ENCODE measurements around the gene ZNF423.

The ZNF423 gene

DNA sequence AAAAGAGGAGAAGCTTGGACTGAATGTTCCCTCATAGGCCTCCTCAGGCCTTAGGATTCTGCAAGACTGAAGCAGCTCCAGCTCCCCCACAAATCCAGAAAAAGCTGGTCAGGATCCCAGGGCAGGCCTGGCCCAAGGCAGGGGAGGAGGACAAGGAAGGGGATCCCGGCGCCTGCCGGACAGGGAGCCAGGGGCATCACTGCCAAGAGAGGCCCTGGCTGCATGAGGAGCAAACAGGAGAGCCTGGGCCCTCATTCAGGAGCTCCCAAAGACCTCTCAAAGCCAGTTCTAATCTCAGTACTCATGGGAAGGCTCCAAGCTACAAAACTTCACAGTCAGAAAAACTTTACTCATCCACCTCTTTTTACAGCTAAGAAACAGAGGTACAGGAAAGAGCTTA, 67.3 kb downstream of the ZNF423 start:
- DNase-seq (ENCODE audit: extremely low read depth in 1 of 2, low read depth in 1 of 2): no peak

DNA sequence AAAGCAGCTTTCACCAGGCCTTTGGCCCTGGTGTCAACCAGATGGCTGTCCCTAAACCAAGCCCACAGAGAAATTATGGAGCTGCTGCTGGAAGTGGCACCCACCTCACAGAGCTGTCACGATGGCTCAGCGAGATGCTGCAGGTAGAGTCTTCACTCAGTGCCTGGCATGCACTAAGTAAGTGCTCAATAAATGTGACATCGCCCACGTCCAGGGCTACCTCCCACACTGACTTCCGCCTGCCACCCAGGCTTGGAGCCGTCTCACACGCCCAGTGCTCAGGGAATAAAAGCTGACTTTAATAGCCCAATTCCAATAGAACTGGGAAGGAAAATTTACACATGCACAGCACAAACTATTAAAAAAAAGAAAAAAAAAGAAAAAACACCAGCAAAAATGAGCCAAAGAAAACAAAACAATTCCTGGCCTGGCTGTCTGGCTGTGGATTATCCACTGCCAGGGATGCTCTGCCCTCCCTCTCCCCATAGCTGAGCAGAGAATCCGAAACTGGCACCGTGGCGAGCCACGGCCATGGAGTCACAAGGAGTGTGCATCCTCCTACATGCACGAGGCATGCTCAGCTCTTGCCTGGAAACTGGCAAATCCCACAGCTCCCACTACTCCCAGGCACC, 68.9 kb downstream of the ZNF423 start:
- no peak for DNase-seq (ENCODE audit: extremely low read depth in 1 of 2, low read depth in 1 of 2)

DNA sequence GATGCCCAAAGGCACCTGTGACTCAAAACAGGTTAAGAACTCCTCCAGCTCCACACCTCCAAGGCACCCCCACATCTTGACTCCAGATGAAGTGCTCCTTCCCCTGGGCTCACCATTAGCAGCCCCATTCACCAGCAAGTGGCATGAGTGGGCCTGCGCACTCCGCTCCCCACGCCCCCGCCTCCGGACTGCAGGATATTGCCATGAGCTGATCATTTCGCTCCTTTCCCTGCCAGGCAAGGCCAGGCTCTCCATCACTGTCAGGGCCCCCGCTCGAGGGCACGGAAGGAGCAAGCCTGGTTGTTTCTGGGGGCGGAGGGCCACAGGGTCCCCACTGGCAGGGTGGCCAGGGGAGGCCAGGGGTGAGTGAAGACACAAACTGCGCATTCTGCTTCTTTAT, 69.9 kb downstream of the ZNF423 start:
- no peak for DNase-seq (ENCODE audit: extremely low read depth in 1 of 2, low read depth in 1 of 2)

DNA sequence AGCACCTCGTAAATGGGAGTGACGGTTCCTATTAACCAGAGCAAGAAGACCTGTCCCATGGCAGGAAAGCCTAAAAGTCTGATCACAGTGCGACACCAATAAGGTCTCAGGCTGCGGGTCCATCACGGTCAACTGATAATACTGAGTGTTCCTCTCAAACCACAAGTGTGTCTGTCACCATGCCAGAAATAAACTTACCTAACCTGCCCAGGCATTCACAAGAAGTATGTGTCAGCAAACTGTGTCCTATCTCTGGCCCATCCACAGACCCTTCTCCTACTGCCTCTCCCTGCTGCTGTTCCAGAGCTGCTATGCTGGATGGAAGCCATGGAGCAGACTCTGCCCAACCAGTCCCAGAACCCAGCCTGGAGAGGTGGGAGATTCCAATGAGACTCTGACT, 73.5 kb downstream of the ZNF423 start:
- no peak for DNase-seq (ENCODE audit: extremely low read depth in 1 of 2, low read depth in 1 of 2)

DNA sequence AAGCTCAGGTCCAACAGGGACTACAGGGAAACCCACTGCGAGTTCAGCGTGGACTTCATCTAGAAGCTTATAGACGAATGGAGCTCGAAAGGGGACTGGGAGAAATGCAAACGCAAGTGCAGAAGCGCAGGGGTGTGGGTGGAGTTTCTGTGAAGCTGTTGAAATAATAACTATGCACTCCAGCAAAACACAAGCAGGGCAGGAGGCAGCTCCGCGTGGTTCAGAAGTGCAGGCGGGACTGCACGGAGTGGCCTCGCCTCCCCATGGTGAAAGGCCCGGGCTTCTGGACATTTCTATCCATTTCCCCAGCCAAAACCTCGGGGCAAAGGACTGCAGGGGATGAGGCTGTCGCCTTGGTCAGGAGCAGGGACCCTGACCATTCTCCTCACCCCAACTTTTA, 74.5 kb downstream of the ZNF423 start:
- no peak for DNase-seq (ENCODE audit: extremely low read depth in 1 of 2, low read depth in 1 of 2)

DNA sequence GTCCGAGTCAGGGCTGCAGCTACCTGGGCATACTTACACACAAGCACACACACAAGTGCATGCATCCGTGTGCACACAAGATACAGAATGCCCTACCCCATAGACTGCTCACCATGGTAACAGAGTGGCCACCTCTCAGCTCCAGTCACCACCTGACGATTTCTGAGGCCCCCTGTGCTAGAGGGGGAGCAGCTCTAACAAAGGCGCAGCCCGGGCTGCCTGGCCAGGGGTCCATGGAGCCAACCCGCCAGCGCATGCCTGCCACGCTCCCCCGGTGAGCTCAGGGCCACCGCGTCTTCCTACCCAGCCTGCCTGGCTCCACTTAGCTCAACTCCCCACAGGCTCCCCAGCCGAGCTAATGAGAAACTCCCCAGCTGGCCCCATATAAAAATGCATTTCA, 75.5 kb downstream of the ZNF423 start:
- DNase-seq (ENCODE audit: extremely low read depth in 1 of 2, low read depth in 1 of 2): no peak

DNA sequence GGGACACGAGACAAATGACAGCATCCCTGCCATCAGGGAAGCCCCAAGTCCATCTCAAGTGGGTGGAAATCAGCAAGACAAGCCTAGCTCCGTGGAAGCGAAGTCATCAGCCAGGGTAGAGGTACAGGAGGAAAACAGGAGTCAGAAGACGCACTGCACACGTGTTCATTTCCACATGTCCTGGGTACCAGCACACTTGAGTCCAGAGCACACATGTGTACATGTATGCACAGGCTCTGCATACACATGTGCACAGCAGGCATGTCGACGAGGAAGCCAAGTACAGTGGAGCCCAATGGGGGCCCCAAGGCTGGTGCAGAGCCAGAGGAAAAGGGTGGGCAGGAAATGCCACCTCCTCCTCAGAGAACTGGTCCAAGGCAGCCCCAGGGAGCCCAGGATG, 75.9 kb downstream of the ZNF423 start:
- DNase-seq (ENCODE audit: extremely low read depth in 1 of 2, low read depth in 1 of 2): no peak

DNA sequence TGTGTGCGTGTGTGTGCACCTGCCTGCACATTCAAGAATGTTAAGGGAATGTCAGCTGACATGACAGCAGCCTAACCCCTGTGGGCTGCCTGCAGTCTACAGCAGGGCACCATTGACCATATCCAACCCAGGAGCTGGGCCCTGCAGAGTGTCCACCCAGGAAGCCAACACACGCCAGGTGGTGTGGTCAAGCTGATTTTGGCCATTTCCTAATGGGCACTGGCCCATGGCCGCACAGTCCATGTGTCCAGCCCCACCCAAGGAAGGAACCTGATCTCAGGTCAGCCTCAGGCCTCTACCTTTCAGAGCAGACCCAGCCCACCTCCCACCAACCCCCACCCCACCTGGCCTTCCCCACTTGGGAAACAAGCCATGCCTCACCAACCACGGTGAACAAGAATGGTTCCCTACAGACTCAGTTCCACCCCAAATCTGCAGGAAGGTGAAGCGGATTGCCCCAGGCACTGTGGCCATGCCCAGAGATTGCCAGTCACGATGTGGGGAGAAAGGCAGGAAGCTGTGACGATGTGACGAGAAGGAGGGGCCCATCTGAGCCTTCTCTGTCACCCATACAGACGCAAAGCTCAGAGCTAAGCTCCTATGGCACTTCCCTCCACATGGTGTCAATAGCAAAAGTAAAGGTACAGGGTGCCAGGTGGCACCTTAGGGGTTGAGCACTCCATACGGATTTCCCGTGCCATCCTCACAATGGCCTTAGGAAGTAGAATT, 77.5 kb downstream of the ZNF423 start:
- no peak for DNase-seq (ENCODE audit: extremely low read depth in 1 of 2, low read depth in 1 of 2)

DNA sequence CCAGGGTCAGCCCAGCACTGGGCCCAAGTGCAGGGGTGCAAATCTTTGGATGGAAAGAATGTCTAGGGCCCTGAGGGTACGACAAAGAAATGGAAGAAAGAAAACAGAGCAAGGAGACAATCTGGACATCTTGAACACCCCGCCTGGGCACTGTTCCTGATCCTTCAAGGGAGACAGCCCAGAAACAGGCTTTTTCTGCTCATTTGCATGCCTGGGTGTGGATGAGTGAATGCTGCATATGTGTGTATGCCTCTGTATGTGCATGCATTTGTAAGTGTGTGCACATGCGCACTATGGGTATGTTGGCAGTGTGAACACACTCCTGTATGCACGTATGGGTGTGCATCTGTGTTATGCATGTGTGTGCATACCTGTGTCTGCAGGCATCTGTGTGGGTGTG, 79.2 kb downstream of the ZNF423 start:
- DNase-seq (ENCODE audit: extremely low read depth in 1 of 2, low read depth in 1 of 2): no peak

DNA sequence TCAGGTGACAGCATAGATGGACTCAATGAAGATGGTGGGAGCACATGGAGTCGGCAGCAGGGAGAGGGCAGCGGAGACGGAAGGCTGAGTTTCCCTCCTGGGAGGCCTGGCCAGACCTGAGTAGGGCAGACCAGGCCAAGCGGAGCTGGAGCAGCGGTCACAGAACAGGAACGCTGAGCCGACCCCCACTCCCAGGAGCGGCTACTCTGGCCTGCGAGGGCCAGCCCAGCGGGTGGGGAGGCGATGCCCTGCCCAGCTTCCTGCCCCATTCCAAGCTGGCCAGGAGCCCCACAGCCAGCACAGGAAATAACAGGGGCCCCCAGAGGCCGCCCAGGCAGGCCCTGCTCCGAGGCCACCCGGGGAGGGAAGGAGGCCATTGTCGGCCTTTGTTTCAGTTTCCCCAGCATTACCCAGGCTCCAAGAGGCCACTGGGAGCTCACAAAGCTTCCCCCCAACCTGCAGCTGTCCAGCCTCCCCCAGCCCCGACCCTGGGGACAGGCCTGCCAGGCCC, 79.8 kb downstream of the ZNF423 start:
- no peak for DNase-seq (ENCODE audit: extremely low read depth in 1 of 2, low read depth in 1 of 2)

DNA sequence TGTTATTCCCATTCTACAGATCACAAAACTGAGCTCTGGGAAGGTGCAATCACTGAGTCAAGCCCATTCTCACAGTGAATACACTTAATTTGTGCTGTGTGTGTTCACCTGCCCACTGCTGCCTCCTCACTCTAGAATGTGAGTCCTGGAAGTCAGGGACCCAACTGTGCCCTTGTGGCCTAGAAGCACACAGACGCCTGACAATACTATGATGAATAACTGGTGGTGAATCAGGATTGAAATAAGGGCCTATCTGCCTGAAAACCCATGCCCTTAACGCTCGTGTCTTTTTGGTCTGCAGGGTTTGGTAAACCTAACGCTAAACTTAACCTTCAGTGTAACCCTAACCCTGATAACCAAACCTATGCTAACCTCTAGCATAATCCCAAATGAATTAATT, 80.3 kb downstream of the ZNF423 start:
- DNase-seq (ENCODE audit: extremely low read depth in 1 of 2, low read depth in 1 of 2): no peak

DNA sequence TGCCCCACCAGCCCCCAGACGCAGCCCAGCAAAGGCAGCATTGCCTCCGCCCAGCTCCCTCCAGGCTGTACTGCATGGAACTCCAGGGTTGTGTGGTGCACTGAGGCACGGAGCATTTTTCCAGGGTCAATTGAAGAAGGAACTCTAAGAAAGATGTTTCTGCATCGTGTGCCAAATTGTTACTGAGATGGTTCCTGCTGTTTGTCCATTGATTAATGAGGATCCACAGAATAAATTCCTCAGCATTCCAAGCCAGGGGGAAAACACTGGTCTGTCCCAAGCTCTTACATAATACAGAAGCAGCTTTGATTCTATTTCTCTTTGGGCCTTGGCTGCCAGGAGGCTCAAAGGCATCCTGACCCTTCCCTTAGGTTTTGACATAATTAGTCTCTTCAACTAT, 80.9 kb downstream of the ZNF423 start:
- no peak for DNase-seq (ENCODE audit: extremely low read depth in 1 of 2, low read depth in 1 of 2)

DNA sequence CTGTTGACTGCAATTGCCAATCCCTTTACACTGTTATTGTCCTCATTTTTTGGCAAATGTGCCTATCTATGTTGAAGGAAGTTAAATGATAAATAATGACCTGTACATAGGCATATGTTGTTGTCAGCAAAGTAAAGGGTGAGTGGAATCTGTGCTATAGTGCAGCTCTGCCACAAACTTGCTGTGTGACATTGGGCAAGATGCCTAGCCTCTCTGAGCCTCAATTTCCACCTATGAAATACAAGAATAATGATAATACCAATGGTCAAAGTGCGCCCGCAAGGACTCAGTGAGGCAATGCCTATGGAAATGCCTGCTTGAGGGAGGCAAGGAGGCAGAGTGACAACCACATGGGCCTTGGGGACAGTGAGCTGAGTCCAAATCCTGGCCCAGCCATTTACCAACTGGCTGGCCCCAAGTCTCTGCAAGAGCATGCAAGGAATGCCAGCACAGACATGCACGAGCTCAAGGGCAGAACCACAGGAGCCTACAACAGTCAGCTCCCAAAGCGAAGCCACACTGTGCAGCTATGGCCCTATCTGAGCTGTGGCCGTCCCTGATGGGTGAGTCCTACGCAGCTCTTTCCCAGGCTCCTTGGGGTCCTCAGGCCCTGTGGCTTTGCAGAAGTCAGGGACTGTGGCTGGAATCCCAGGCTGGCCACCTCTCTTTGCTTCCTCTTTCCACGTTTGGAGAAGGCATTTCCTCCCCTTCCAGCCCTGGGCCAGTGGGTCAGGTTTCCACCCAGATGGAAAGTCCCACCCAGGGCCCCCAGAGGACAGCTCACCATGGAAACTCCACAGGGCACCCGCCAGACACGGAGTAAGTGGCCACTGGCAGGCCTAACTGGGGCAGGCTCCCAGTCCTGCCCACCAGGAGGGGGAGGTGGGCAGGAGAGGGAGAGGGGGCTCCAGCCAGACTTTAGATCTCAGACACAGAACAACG, 82.1 kb downstream of the ZNF423 start:
- DNase-seq (ENCODE audit: extremely low read depth in 1 of 2, low read depth in 1 of 2): no peak

DNA sequence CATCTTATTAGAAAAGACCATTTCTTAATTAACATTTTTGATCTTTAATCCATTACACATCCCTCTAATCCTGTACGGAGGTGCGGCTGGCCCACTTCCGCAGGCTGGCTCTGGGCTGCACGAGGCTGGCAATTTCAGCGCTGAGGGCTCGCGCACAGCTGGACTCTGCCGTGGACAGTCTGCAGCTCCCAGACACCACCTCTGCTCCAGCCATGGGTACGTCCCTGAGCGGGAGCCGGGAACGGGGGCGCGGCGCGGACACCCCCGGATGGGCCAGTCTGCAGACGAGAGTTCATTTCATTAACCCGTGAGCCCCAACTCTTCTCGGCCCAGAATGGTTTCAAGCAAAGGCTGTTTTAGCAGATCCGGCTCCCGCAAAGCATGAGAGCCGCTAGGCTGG, 87.9 kb downstream of the ZNF423 start:
- DNase-seq (ENCODE audit: extremely low read depth in 1 of 2, low read depth in 1 of 2): no peak

DNA sequence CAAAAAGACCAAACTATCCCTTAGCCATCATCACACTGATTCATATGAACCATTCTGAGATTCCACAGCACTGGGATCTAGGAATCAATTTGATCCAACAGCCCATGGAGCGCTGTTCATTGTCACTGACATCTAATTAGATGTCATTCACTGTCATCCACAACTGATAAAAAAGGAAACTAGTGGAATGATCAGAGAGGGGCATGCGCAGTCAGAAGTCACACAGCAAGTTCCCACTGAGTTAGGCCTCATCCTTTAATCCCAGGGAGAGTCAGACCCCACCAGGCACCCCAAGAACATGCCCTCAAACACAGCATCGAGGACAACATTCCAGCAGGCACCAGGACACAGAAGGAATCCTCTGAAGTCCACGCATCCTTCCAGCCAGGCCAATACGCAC, 88.5 kb downstream of the ZNF423 start:
- DNase-seq (ENCODE audit: extremely low read depth in 1 of 2, low read depth in 1 of 2): no peak

DNA sequence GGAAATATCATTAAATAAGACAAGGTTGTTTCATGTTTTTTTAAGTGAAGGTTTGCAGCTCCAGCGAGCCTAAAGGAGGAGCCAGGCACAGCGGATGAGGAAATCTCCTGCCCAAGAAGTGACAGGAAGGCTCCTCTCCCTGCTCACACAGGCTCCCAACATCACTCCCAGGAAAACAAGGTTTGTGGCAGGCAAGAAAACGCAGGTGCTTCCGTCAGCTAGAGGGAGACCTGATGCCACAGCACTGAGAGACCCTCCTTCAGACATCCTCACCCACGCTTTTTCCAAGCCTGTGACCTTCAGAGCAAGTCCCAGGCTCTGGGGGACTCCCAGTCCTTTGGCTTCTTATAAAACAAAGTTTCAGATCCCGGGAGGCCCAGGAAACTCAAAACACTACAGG, 89.7 kb downstream of the ZNF423 start:
- DNase-seq (ENCODE audit: extremely low read depth in 1 of 2, low read depth in 1 of 2): no peak

DNA sequence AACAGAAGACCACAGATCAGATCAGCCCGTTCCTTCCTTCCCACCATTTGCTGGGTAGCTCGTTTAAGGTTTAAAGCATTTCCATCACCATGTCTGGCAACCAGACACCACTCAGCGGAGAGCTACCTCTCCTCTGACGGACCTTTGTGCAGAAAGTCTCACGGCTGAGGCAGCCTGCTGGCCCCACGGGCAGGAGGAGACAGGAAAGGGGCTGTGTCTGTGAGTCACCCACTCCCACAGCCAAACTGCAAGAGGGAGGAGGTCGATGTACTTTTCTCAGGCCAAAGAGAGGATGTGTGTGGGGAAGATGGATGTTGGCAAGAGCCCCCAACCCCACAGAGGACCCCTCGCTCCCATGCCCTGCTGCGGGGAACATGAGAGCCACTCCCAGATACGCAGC, 92.1 kb downstream of the ZNF423 start:
- DNase-seq (ENCODE audit: extremely low read depth in 1 of 2, low read depth in 1 of 2): no peak

DNA sequence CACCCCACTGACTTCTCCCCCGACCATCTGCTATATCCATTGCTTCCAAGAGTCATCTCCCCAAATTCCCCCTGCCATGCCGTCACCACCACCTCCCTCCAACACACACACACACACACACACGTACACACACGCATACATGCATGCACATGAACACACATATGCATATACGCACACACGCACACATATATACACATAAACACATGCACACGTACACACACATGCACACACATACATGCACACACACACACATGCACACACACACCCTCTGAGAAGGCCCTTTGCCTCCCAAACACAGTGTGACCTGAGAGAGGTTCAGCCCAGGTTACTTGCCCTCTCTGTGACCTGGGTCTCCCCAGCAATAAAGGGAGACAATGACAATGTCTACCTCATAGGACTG, 95.1 kb downstream of the ZNF423 start:
- DNase-seq (ENCODE audit: extremely low read depth in 1 of 2, low read depth in 1 of 2): no peak

DNA sequence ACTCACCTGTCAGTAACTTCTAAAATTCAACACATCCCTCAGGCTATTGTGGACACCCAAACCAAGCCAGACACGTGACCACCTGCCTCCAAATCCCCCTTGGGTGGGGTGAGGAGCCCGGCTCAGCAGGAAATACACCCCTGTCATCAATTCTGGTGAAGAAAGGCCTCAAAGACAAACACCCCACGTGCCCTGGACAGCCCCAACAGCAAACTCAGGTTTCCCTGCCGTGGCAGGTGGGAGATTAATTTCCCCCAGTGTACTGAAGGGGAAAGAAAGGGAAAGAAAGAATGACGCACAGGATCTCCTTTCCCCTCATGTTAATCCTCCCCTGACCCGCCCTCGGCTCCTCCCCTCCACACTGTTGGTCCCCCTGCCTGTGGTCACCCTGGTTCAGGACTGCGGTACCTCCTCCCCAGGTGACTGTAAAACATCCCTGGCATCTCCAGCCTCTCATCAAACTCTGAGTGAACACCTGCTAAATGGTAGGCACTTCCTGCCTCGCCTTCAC, 98.3 kb downstream of the ZNF423 start:
- DNase-seq (ENCODE audit: extremely low read depth in 1 of 2, low read depth in 1 of 2): no peak

DNA sequence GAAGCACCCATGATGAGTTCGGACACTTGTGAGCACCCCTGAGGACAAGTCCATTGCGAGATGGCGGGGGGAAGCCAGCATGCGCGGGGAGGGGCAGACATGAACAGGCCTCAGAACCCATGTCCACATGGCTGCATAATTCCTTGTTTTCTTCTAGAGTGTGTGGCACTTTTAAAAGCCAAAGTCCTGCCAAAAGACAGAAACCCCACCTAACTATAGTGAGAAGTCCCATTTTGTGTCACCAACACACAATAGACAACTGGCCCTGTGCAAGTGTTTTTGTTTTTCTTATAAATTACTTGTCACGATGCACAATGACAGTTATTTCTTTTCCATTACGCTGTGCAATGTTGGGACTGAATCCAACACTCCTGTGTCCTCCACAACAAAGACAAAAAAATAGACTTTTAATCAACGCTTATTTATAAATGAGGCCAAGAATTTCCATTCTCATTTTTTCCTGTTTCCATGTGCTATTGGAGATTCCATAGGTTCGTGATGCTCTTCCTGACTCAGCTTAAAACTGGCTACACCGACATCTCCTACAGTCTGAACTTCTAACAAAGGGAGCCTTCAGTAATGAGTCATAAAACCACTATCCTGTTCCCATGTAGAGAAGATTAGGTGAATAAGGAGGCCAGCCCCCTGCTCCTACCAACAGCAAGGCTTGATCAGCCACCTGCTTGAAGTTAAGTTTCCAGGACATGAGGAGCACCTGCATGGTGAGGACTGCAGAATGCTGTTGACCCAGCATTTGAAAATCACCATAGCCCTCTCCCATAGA, 98.9 kb downstream of the ZNF423 start:
- no peak for DNase-seq (ENCODE audit: extremely low read depth in 1 of 2, low read depth in 1 of 2)
